Measurements from ENCODE around the gene KIAA0753.

The KIAA0753 gene

GRCh38 chr17:6641247-6641863 lies 844 bp upstream of the KIAA0753 start:
- no peak for DNase-seq (ENCODE audit: low read depth in 2 of 3, low spot score in 2 of 3)

- no peak for DNase-seq (ENCODE audit: low read depth in 2 of 3, low spot score in 2 of 3)
Measured at GRCh38 chr17:6639586-6640535, 650 bp downstream of the KIAA0753 start.

DNA sequence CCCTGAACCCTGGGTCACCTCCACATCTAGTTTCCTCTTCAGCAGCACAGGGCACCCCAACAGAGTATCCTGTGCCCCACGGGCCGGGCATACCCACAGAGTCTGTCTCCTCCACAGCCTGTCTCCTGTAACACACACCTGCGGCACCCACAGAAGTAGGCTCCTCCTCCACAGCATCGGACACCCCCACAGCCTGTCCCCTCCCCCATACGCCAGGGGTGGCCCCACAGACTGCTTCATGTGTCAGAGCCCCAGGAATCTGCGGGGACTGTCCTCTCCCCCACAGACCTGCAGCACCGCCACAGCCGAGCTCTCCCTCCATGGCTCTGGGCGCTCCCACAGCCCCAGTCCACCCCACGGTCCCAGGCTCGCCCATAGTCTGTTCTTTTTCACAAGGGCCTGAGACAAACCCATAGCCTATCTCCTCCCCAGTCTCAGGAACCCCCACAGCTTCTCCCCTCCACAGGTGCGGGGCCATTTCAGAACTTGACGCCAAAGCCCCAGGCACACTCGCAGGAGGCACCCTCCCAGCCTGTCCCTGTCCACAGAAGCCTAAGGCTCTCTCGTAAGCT lies 1.4 kb downstream of the KIAA0753 start:
- no peak for DNase-seq (ENCODE audit: low read depth in 2 of 3, low spot score in 2 of 3)

DNA sequence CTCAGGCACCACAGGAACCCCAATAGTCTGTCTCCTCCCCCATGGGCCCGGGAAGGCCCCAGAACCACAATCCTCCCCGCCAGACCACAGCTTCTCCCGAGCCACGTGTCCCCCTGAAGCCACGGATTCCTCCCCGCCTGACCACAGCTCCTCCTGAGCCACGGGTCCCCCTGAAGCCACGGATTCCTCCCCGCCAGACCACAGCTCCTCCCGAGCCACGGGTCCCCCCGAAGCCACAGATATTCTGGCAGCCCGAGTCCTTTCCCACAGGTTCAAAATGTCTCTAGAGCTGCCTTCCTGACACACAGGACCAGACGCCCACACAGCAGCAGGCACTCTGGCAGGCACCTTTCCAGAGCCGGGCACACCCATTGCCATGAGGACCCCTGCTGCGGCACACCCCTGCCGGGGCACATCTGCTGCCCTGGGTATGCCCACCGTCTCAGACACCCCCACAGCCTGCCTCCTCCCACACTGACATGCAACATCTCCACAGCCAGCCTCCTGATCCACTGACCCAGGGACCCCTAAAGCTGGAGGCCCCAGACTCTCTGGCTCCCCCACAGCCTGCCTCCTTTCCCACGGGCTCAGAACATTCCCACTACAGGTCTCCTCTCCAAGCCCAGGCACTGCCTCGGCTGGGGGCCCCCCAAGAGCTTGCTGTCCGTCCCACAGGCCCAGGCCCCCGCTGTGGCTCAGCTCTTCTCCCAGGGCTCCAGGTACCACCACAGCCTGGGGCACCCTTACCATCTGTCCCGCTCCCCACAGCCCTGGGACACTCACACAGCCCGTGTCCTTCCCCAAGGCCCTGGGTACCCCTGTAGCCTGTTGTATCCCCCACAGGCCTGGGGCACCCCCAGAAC lies 2.2 kb downstream of the KIAA0753 start:
- DNase-seq (ENCODE audit: low read depth in 2 of 3, low spot score in 2 of 3): no peak

- DNase-seq (ENCODE audit: low read depth in 2 of 3, low spot score in 2 of 3): no peak
Measured at GRCh38 chr17:6637458-6637840, 3.1 kb downstream of the KIAA0753 start.

- no peak for DNase-seq (ENCODE audit: low read depth in 2 of 3, low spot score in 2 of 3)
Measured at GRCh38 chr17:6636616-6637457, 3.7 kb downstream of the KIAA0753 start.

- no peak for DNase-seq (ENCODE audit: low read depth in 2 of 3, low spot score in 2 of 3)
Measured at GRCh38 chr17:6636105-6636504, 4.4 kb downstream of the KIAA0753 start.

DNA sequence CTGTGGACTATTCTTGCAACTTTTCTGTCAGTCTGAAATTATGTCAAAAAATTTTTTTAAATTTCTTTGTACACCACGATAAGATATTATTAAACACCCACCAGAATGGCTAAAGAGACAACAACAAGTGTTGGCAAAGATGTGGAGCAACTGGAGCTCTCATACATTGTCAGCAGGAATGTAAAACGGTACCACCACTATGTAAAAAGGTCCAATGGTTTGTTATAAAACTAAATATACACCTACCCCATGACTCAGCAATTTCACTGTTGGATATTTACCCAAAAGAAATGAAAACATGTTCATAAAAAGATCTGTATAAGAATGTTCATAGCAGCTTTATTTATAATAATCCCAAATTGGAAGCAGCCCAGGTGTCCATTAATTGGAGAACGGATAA lies 7.2 kb downstream of the KIAA0753 start:
- DNase-seq (ENCODE audit: low read depth in 2 of 3, low spot score in 2 of 3): no peak

- DNase-seq (ENCODE audit: low read depth in 2 of 3, low spot score in 2 of 3): no peak
Measured at GRCh38 chr17:6632530-6632929, 8.0 kb downstream of the KIAA0753 start.

- no peak for DNase-seq (ENCODE audit: low read depth in 2 of 3, low spot score in 2 of 3)
Measured at GRCh38 chr17:6630390-6630789, 10.1 kb downstream of the KIAA0753 start.

- DNase-seq (ENCODE audit: low read depth in 2 of 3, low spot score in 2 of 3): no peak
Measured at GRCh38 chr17:6627019-6627418, 13.5 kb downstream of the KIAA0753 start.

- no peak for DNase-seq (ENCODE audit: low read depth in 2 of 3, low spot score in 2 of 3)
Measured at GRCh38 chr17:6626616-6627015, 13.9 kb downstream of the KIAA0753 start.

- DNase-seq (ENCODE audit: low read depth in 2 of 3, low spot score in 2 of 3): no peak
Measured at GRCh38 chr17:6623941-6624340, 16.6 kb downstream of the KIAA0753 start.

DNA sequence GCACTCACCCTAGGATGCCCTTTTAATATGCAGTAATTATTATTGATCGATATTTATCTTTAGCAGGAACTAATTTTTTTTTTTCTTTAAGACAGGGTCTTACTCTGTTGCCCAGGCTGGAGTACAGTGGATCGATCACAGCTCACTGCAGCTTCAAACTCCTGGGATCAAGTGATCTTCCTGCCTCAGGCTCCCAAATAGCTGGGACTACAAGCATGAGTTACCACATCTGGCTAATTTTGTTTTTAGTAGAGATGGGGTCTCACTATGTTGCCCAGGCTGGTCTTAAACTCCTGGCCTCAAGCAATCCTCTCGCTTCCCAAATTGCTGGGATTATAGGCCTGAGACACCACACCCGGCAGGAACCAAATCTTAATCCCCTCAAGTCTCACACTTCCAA lies 29.3 kb downstream of the KIAA0753 start:
- no peak for DNase-seq (ENCODE audit: low read depth in 2 of 3, low spot score in 2 of 3)

- DNase-seq (ENCODE audit: low read depth in 2 of 3, low spot score in 2 of 3): no peak
Measured at GRCh38 chr17:6610011-6610410, 30.5 kb downstream of the KIAA0753 start.

DNA sequence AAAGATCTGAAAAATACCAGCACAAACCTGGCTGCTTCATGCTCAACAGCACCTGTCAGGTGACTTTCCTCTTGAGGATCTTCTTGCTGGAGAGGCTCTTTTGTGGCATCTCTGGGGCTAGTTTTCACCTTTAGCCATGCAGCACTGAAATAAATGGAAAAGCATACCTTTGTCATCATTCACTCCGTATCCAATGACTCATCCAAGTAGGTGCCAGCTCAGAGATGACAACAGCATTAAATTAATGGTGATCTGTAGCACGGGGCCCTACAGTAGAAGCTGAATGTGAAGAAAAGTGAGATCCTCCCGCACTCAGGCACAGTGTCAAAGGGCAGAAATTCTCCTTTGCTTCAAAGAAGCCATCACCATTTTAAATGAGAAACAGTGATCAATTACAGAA lies 32.2 kb downstream of the KIAA0753 start:
- DNase-seq (ENCODE audit: low read depth in 2 of 3, low spot score in 2 of 3): no peak

DNA sequence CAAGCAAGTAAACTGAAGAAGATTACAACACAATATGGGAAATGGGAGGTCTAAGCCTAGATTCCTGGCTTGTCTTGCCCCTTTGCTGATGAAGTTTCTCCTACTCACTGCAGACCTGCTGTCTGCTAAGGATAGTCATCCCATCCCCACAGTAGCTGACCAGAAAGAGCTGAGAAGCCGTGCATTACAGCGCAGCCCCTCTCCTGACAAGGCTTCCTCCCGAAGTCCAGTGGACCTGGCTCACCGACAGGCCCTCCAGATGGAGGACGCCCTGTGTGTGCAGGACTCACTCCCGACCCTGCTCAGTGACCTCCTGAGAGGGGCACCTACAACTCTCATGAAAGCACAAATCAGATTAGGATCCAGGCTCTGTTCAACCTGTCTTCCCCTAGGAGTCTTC lies 35.4 kb downstream of the KIAA0753 start:
- DNase-seq (ENCODE audit: low read depth in 2 of 3, low spot score in 2 of 3): no peak

DNA sequence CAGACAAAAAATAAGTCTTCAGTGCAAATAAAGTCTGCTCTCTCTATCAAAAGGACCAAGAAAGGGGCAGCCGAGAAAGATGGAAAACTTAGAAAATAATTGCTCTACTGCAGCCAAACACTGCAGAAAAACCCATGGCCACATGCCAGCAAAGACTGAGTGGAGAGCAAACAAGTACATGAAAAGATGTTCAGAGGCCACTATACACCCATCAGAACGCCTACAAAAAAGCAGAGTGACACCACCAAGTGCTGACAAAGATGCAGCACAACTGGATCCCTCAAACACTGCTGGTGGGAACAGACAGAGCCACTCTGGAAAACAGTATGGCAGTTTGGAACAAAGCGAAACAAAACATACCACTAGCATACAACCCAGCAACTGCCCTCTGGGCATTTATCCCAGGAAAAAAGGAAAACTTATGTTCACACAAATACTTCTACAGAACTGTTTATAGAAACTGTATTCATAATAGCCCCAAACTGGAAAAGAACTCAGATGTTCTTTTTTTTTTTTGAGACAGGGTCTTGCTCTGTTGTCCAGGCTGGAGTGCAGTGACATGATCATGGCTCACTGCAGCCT lies 36.7 kb downstream of the KIAA0753 start:
- DNase-seq (ENCODE audit: low read depth in 2 of 3, low spot score in 2 of 3): no peak

GRCh38 chr17:6602141-6602540 lies 38.4 kb downstream of the KIAA0753 start:
- DNase-seq (ENCODE audit: low read depth in 2 of 3, low spot score in 2 of 3): no peak

DNA sequence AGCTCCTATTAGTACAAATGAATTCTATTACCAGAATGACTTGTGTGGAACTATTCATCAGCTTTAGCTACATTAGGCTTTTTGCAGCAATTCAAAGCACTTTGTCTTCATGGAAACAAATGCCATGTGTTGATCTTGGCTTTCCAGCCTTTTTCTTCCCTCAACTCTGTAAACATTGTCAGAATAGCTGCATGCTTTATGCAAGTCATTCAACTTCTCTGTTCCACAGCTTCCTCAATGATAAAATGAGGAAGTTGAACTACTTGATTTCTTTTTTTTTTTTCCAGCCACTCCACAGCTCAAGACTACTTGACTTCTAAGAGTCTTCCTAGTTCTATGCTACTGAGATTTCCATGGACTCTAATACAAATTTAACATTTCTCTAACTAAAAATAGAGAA lies 41.1 kb downstream of the KIAA0753 start:
- no peak for DNase-seq (ENCODE audit: low read depth in 2 of 3, low spot score in 2 of 3)

All from activated CD8-positive, alpha-beta memory T cell treated with anti-CD3 and anti-CD28 coated beads for 48 hours (primary cell).